H1 (cell line): ENCODE data around the gene NEGR1. TPM values are rescaled to one million over a fixed set of nuclear protein-coding genes. Genes with fewer than 3 reads are reported as not detected.

Experiments
- CTCF ChIA-PET: fragments of 300-600 bp; sonication (Branson Sonifier 250); formaldehyde crosslinking; loops from one replicate; lab custom pipeline; 2021; ENCODE audit not compliant: partially characterized antibody; lab: Charles Lee
- POLR2A ChIA-PET: fragments of 300-600 bp; sonication (Branson Sonifier 250); formaldehyde crosslinking; loops from one replicate; lab custom pipeline; 2021; ENCODE audit warnings: inconsistent platforms; ENCODE audit not compliant: partially characterized antibody; lab: Charles Lee
- DNase-seq, 2 experiments: peaks; one replicate each; pipeline versions ENCODE4 v3.0.0 to v3.0.0-alpha.2; 2010 to 2022; ENCODE audit warnings: low spot score in 2 of 2, low read depth in 1 of 2, mixed read lengths in 1 of 2
- FAIRE-seq: peaks from 2 replicates; lab custom pipeline; 2011; peaks lifted over from hg19 to GRCh38; lab: Jason Lieb, UNC
- H2AFZ ChIP-seq: 2 replicates; pipeline ENCODE4 v1.8.1; 2012; ENCODE audit warnings: low read length, inconsistent platforms
- H2AK5ac ChIP-seq: 2 replicates; pipeline ENCODE4 v1.6.1; 2013; ENCODE audit warnings: low read depth, low read length
- H2BK120ac ChIP-seq: replicated peaks from 2 replicates; pipeline ENCODE3; 2013; ENCODE audit warnings: low read depth, low read length, inconsistent platforms
- H2BK12ac ChIP-seq: 2 replicates; pipeline ENCODE4 v1.6.1; 2013; ENCODE audit warnings: low read depth, low read length
- H2BK15ac ChIP-seq: 2 replicates; pipeline ENCODE4 v1.6.1; 2013; ENCODE audit warnings: low read length
- H2BK20ac ChIP-seq: 2 replicates; pipeline ENCODE4 v1.6.1; 2013; ENCODE audit warnings: low read length
- H2BK5ac ChIP-seq: 2 replicates; pipeline ENCODE4 v1.6.1; 2013; ENCODE audit warnings: low read depth, low read length
- H3K14ac ChIP-seq: 2 replicates; pipeline ENCODE4 v1.6.1; 2013; ENCODE audit warnings: inconsistent platforms; ENCODE audit not compliant: insufficient read length
- H3K18ac ChIP-seq: 2 replicates; pipeline ENCODE4 v1.6.1; 2013; ENCODE audit warnings: low read length; ENCODE audit errors: extremely low read depth
- H3K23ac ChIP-seq: 2 replicates; pipeline ENCODE4 v1.6.1; 2013; ENCODE audit warnings: inconsistent platforms; ENCODE audit not compliant: insufficient read length
- H3K23me2 ChIP-seq: 2 replicates; pipeline ENCODE4 v1.6.1; 2013; ENCODE audit warnings: low read depth, low read length
- H3K27ac ChIP-seq: 2 replicates; pipeline ENCODE4 v1.6.1; 2011; ENCODE audit warnings: low read depth, low read length, inconsistent platforms
- H3K27me3 ChIP-seq, 4 experiments: replicated peaks in 1 of 4; 1 replicate in 1 of 4; 2 replicates in 3 of 4; pipeline versions ENCODE4 v1.6.1 to v1.8.1; 2011 to 2013; ENCODE audit warnings: low read length in 3 of 4, mild to moderate bottlenecking in 3 of 4, inconsistent platforms in 2 of 4, mixed read lengths in 2 of 4, moderate library complexity in 1 of 4; ENCODE audit not compliant: control insufficient read depth in 3 of 4, insufficient read depth in 3 of 4; ENCODE audit errors: extremely low read depth in 1 of 4
- H3K36me3 ChIP-seq, 4 experiments: 2 replicates each; pipeline versions ENCODE4 v1.6.1 to v1.8.1; 2011 to 2013; ENCODE audit warnings: mild to moderate bottlenecking in 4 of 4, low read length in 3 of 4, moderate library complexity in 2 of 4, control low read depth in 1 of 4, inconsistent platforms in 1 of 4; ENCODE audit not compliant: insufficient read depth in 4 of 4, control insufficient read depth in 2 of 4
- H3K4ac ChIP-seq: replicated peaks from 2 replicates; pipeline ENCODE3; 2013; ENCODE audit warnings: low read length, low read depth, mixed read lengths, inconsistent platforms; ENCODE audit not compliant: insufficient read length
- H3K4me1 ChIP-seq, 4 experiments: replicated peaks in 1 of 4; 1 replicate in 1 of 4; 2 replicates in 3 of 4; pipeline versions ENCODE4 v1.6.1 to v1.8.1; 2011 to 2013; ENCODE audit warnings: low read length in 3 of 4, inconsistent platforms in 2 of 4, mixed read lengths in 1 of 4; ENCODE audit not compliant: insufficient read depth in 4 of 4, control insufficient read depth in 3 of 4
- H3K4me2 ChIP-seq, 2 experiments: 2 replicates each; pipeline versions ENCODE4 v1.6.1 to v1.8.1; 2011 to 2013; ENCODE audit warnings: low read depth in 2 of 2, low read length in 2 of 2, control low read depth in 1 of 2, inconsistent platforms in 1 of 2, mild to moderate bottlenecking in 1 of 2; ENCODE audit not compliant: insufficient read depth in 1 of 2
- H3K4me3 ChIP-seq, 4 experiments: fragments of 200-600, 300-600 bp in 1 of 4; sonication (generic), shearing (Covaris generic), sonication (Bioruptor Twin) in 1 of 4; 2 replicates each; pipeline versions ENCODE4 v1.5.1 to v1.8.1; 2011 to 2016; ENCODE audit warnings: low read length in 4 of 4, low read depth in 3 of 4, control low read depth in 2 of 4, inconsistent platforms in 2 of 4, mild to moderate bottlenecking in 2 of 4, mixed read lengths in 1 of 4, moderate library complexity in 1 of 4; ENCODE audit not compliant: insufficient read depth in 2 of 4; ENCODE audit errors: extremely low read depth in 1 of 4
- H3K56ac ChIP-seq: replicated peaks from 2 replicates; pipeline ENCODE3; 2013; ENCODE audit warnings: low read depth, mild to moderate bottlenecking, mixed read lengths, low read length, inconsistent platforms; ENCODE audit not compliant: insufficient read length
- H3K79me1 ChIP-seq: 2 replicates; pipeline ENCODE4 v1.6.1; 2013; ENCODE audit warnings: low read depth, low read length, control low read depth
- H3K79me2 ChIP-seq, 2 experiments: 2 replicates each; pipeline versions ENCODE4 v1.6.1 to v1.8.1; 2012 to 2013; ENCODE audit warnings: low read length in 2 of 2, mild to moderate bottlenecking in 2 of 2, inconsistent platforms in 1 of 2; ENCODE audit not compliant: insufficient read depth in 2 of 2, control insufficient read depth in 1 of 2
- H3K9ac ChIP-seq, 4 experiments: replicated peaks in 1 of 4; 1 replicate in 1 of 4; 2 replicates in 3 of 4; pipeline versions ENCODE4 v1.6.1 to v1.8.1; 2011 to 2013; ENCODE audit warnings: low read depth in 3 of 4, low read length in 3 of 4, control low read depth in 2 of 4, mild to moderate bottlenecking in 2 of 4, moderate library complexity in 2 of 4, inconsistent platforms in 1 of 4; ENCODE audit errors: extremely low read depth in 1 of 4
- H3K9me3 ChIP-seq, 2 experiments: 2 replicates each; pipeline versions ENCODE4 v1.6.1 to v1.8.1; 2012 to 2013; ENCODE audit warnings: mild to moderate bottlenecking in 2 of 2, moderate library complexity in 2 of 2, control low read depth in 1 of 2, inconsistent platforms in 1 of 2, low read depth in 1 of 2, low read length in 1 of 2, mixed read lengths in 1 of 2; ENCODE audit not compliant: insufficient read depth in 2 of 2
- H4K20me1 ChIP-seq, 2 experiments: replicated peaks in 1 of 2; 2 replicates each; pipeline versions ENCODE3 to v1.8.1; 2011 to 2013; ENCODE audit warnings: inconsistent platforms in 2 of 2, low read length in 2 of 2, mild to moderate bottlenecking in 1 of 2; ENCODE audit not compliant: insufficient read depth in 2 of 2, control insufficient read depth in 1 of 2
- H4K5ac ChIP-seq: 2 replicates; pipeline ENCODE4 v1.6.1; 2013; ENCODE audit warnings: low read length, low read depth, mixed read lengths, inconsistent platforms; ENCODE audit not compliant: insufficient read length
- H4K8ac ChIP-seq: 2 replicates; pipeline ENCODE4 v1.8.0; 2013; ENCODE audit warnings: mild to moderate bottlenecking, moderate library complexity, low read length, inconsistent platforms; ENCODE audit not compliant: insufficient read depth; ENCODE audit errors: extremely low read depth
- H4K91ac ChIP-seq: replicated peaks from 2 replicates; pipeline ENCODE3; 2013; ENCODE audit warnings: low read length, mixed read lengths, inconsistent platforms; ENCODE audit not compliant: insufficient read length
- CBX8 ChIP-seq: fragments of 300-800, 300-1000 bp; sonication (generic); IDR thresholded peaks from 2 replicates; pipeline ENCODE4 v1.7.1; 2016; ENCODE audit warnings: low read depth, low read length, borderline replicate concordance
- HDAC6 ChIP-seq: IDR thresholded peaks from one replicate; pipeline ENCODE4 v1.7.1; 2012; ENCODE audit warnings: low read depth, mild to moderate bottlenecking, inconsistent platforms, low read length, moderate library complexity
- POLR2AphosphoS5 ChIP-seq: IDR thresholded peaks from 2 replicates; pipeline ENCODE4 v1.6.1; 2011; ENCODE audit warnings: low read depth, low read length
- RAD21 ChIP-seq, 2 experiments: IDR thresholded peaks in 1 of 2; conservative IDR thresholded peaks in 1 of 2; 2 replicates each; pipeline ENCODE4 v1.6.1; 2011; ENCODE audit warnings: low read depth in 2 of 2, low read length in 2 of 2, improper control_type of control experiment in 1 of 2, inconsistent platforms in 1 of 2, mild to moderate bottlenecking in 1 of 2, moderate library complexity in 1 of 2
- SIRT6 ChIP-seq: IDR thresholded peaks from one replicate; pipeline ENCODE4 v1.7.1; 2012; ENCODE audit warnings: low read length, inconsistent platforms
- SRF ChIP-seq: IDR thresholded peaks from 2 replicates; pipeline ENCODE4 v1.6.1; 2011; ENCODE audit warnings: mild to moderate bottlenecking, low read depth, low read length, moderate library complexity
- polyA plus RNA-seq, 7 experiments: library from polyadenylated mRNA; depleted of rRNA in 3 of 7; stranded (reverse) in 5 of 7; unstranded in 2 of 7; fragments of >200 nt in 5 of 7; fragments of 200-250 nt in 2 of 7; gene quantifications; 1 replicate in 5 of 7; 2 replicates in 1 of 7; 4 replicates in 1 of 7; pipeline versions ENCODE4 v1.2.1 to v1.2.3, GENCODE V29; 2011 to 2013; ENCODE audit warnings: missing spikeins in 2 of 7, mixed read lengths in 2 of 7
- total RNA-seq: library from RNA; stranded (reverse); fragmentation: NEBNext Ultra II Directional; extraction: Animal tissue kit (Norgen Biotek cat#: 25700); gene quantifications from 2 replicates; pipeline ENCODE4 v1.2.1, GENCODE V29; 2021

The NEGR1 gene
- total and polyA plus RNA-seq, 2 of the 8 experiments (the other 6 are each of a cell fraction or from before 2014, with no cell fraction given): 0.71 to 1.3 TPM

DNA sequence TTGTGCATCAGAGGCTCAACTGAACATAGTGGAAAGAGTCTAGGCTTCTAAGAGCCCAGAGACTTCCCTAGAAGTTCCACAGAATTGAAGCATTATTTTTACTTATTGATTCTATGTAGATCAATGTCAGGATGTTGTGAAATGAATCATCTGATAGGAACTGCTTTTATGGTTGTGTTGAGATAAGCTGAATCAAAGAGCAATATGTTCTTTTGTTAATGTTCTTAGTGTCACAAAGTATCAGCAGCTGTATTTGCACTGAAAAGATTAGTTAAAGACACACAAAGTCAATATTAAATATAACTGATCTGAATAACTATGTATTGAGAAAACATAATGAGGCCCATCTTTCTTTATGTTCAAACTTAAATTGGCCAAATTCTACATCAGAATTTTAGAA is 770.8 kb downstream of the NEGR1 start:
- Histone ChIP-seq H2AFZ (no peak overlapping the region), H3K23me2 (no peaks in the 10 kb centered on the region), H3K9me3 (peaks cover 3 to 7% of the 10 kb centered on the region in 2 experiments; a peak in 2 of 4 replicates), H3K36me3 (no peaks in the 10 kb centered on the region), H4K91ac (no peak overlapping the region), H2BK15ac (no peak overlapping the region), H3K4me3 (no peak overlapping the region), H3K56ac (no peak overlapping the region), H4K5ac (no peak overlapping the region), H3K14ac (no peak overlapping the region), H4K8ac (no peak overlapping the region), H3K4ac (no peak overlapping the region), H3K23ac (no peak overlapping the region), H2BK20ac (no peak overlapping the region), H3K9ac (no peak overlapping the region), H2BK120ac (no peak overlapping the region), H3K27me3 (no peaks in the 10 kb centered on the region), H2BK5ac (no peak overlapping the region), H3K4me2 (no peak overlapping the region), H4K20me1 (no peaks in the 10 kb centered on the region), H3K18ac (no peak overlapping the region), H2AK5ac (no peak overlapping the region), H3K79me1 (no peaks in the 10 kb centered on the region), H3K27ac (no peak overlapping the region), H3K79me2 (no peaks in the 10 kb centered on the region), H2BK12ac (no peak overlapping the region), H3K4me1 (no peaks in the 10 kb centered on the region)
- CTCF ChIA-PET: no interaction called here
- POLR2A ChIA-PET: no interaction called here
- DNase-seq (no peak), FAIRE-seq (no peak)
- TF ChIP-seq CBX8: no peak
- no peak for TF ChIP-seq RAD21 (IDR thresholded peaks at IDR 0.05 in 1 of 2, conservative IDR thresholded peaks at IDR 0.05 in 1 of 2; ENCODE audit: low read depth in 2 of 2, low read length in 2 of 2)
- TF ChIP-seq SIRT6: no peak
- no peak for TF ChIP-seq HDAC6
- no peak for TF ChIP-seq POLR2AphosphoS5
- no peak for TF ChIP-seq SRF
